Fibroblast of villous mesenchyme (primary cell): ENCODE results near the gene DIPK1A. TPM values are rescaled to one million over a fixed set of nuclear protein-coding genes. Genes with fewer than 3 reads are reported as not detected.

Source experiments
- DNase-seq: peaks from one replicate; pipeline ENCODE4 v3.0.0-alpha.2; 2010; ENCODE audit warnings: low read depth
- H3K4me3 ChIP-seq: 2 replicates; pipeline ENCODE4 v1.5.1; 2011; ENCODE audit warnings: low read depth, mild to moderate bottlenecking, low read length
- CTCF ChIP-seq: IDR thresholded peaks from 2 replicates; pipeline ENCODE4 v1.5.1; 2012; ENCODE audit warnings: low read depth, mild to moderate bottlenecking, low read length; ENCODE audit not compliant: insufficient read depth
- total RNA-seq: library from RNA; depleted of rRNA; stranded (reverse); fragments of >200 nt; gene quantifications from 2 replicates; pipeline ENCODE4 v1.2.3, GENCODE V29; 2012

Gene DIPK1A
- total RNA-seq, 1 donor: 39.3 TPM

GRCh38 chr1:92929461-92929860 lies 31.8 kb downstream of the DIPK1A start:
- no peak overlapping the region for H3K4me3 ChIP-seq
- no peak for TF ChIP-seq CTCF
- no peak for DNase-seq

- TF ChIP-seq CTCF: no peak
- no peak for DNase-seq
- no peak overlapping the region for H3K4me3 ChIP-seq
Observed at GRCh38 chr1:92927870-92928269, 33.4 kb downstream of the DIPK1A start.

DNA sequence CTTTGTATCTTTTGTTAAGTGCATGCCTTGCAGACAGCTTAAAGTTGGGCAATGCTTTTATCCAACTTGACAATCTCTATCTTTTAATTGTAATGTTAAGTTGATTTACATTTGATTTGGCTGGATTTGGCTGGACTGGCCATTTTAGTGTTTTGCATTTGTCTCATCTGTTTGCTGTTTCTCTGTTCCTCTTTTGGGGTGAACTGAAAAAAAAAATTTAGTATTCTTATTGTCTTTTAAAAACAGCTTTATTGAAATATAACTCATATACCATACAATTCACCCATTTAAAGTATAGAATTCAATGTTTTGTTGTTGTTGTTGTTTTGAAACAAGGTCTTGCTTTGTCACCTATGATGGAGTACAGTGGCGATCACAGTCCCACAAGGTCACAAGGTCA lies 34.4 kb downstream of the DIPK1A start:
- no peak overlapping the region for H3K4me3 ChIP-seq
- no peak for DNase-seq
- no peak for TF ChIP-seq CTCF

DNA sequence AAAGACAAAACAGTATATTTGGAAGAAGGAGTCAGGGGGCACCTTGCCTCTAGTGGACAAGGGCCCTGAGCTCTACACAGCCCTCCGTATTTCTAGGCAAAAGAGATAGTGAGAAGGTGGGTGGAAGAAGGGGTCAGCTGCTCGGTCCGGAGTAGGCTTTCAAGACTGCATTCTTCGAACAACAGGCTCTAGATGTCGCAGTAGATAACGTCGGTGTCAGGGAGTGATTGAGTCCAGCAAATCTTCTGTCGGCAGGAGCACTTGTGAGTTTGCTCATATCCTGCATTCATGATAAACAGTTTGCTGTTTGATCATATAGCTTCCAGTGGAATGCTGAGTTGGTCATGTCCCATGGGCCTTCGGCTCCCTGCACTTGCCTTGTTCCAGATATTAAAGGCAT lies 36.8 kb downstream of the DIPK1A start:
- DNase-seq: no peak
- no peak for TF ChIP-seq CTCF
- H3K4me3 ChIP-seq: no peak overlapping the region

GRCh38 chr1:92923664-92924063 lies 37.6 kb downstream of the DIPK1A start:
- DNase-seq: peak; percentile 71

DNA sequence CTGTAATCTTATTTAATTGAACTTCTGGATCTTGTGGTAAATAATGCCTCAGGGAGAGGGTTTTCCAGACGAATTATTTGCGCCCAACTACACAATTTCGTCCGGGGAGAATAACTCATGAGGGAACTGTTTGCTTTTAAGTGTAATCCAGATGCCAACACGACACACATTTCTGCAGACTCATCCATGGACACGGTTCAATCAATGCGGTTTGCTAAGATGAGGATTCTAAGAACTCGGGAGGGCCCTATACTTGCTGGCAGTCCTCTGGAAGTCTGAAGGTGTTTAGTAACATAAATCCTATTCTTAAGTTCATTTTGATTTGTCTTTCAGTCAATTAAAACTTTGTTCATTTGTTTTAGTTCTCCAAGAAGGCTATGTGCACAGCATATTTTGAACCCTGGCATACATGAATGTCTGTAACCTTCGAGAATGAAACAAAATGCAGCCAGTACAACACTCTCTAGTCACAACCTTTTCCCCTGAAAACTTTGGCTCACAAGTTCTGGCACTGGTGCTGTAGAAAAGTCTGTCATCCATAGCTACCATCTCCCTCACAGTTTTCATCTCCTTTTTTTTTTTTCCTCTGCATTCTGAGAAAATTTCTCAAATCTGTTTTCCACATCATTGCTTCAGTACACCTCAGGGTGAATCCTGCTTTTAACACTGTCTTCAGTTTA lies 38.8 kb downstream of the DIPK1A start:
- TF ChIP-seq CTCF: no peak
- no peak overlapping the region for H3K4me3 ChIP-seq
- no peak for DNase-seq

More at GRCh38 chr1:92923664-92924063, 37.6 kb downstream of the DIPK1A start:
- peak overlapping the region; percentile 16 for H3K4me3 ChIP-seq
- TF ChIP-seq CTCF: no peak
